SK-N-SH treated with all-trans-retinoic acid at 6 μM for 48 hours (cell line): ENCODE data around the gene ARHGAP30.

ENCODE experiments used
- ARNTL ChIP-seq: fragments of 450-650 bp; formaldehyde crosslinking; IDR thresholded peaks from 2 replicates; pipeline ENCODE4 v1.5.0; 2020; ENCODE audit warnings: low read depth, mild to moderate bottlenecking, moderate library complexity, borderline replicate concordance
- PPARA ChIP-seq: fragments of 250-450 bp; sonication (Bioruptor Pico); IDR thresholded peaks from 2 replicates; pipeline ENCODE4 v1.5.0; 2020; ENCODE audit warnings: mild to moderate bottlenecking, borderline replicate concordance
- RARB ChIP-seq: fragments of 250-450 bp; sonication (Bioruptor Pico); IDR thresholded peaks from 2 replicates; pipeline ENCODE4 v1.8.0; 2021; ENCODE audit warnings: mild to moderate bottlenecking, moderate library complexity
- TOX ChIP-seq: fragments of 250-450 bp; sonication (Bioruptor Pico); IDR thresholded peaks from 2 replicates; pipeline ENCODE4 v1.8.0; 2021; ENCODE audit warnings: mild to moderate bottlenecking, moderate library complexity, borderline replicate concordance
- ZFP3 ChIP-seq: fragments of 250-450 bp; sonication (Bioruptor Pico); IDR thresholded peaks from 2 replicates; pipeline ENCODE4 v1.5.0; 2020; ENCODE audit warnings: mild to moderate bottlenecking, moderate library complexity
- ZNF70 ChIP-seq: fragments of 450-650 bp; formaldehyde crosslinking; IDR thresholded peaks from 2 replicates; pipeline ENCODE4 v1.5.0; 2020; ENCODE audit warnings: mild to moderate bottlenecking, moderate library complexity
- TF ChIP-seq, protein P1 (sequence below): fragments of 250-450 bp; sonication (Bioruptor Pico); IDR thresholded peaks from 2 replicates; pipeline ENCODE4 v1.5.1; 2021; ENCODE audit warnings: mild to moderate bottlenecking, moderate library complexity
- TF ChIP-seq, protein P2 (sequence below): fragments of 250-450 bp; sonication (Bioruptor Pico); IDR thresholded peaks from 2 replicates; pipeline ENCODE4 v1.8.0; 2020; ENCODE audit warnings: mild to moderate bottlenecking, moderate library complexity, borderline replicate concordance
- TF ChIP-seq, protein P3 (sequence below): fragments of 250-450 bp; sonication (Bioruptor Pico); IDR thresholded peaks from 2 replicates; pipeline ENCODE4 v1.5.1; 2020; ENCODE audit warnings: low read depth, mild to moderate bottlenecking, moderate library complexity

DNA sequence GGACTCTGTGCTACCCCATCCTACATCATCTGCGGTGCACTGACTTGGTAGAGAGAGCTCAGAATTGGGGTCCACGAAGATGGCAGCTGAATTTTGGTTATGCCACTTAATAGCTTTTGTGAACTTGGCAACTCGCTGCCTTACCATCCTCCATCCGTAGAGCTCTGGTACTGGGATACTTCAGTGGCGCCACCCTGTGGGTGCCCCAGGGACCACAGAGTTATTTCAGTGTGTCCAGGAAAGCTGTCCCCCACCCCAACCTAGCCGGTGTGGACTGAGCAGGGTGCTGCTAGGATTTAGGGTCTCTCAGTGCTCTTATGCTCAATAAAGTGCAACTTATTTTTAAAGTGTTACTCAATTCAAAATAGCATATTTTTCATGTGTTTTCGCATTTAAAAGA, 14.9 kb downstream of the ARHGAP30 start:
- TF ChIP-seq ZFP3 (CRISPR knock-in tag) (no peak), ARNTL (no peak), RARB (CRISPR knock-in tag) (no peak), TOX (CRISPR knock-in tag) (no peak), PPARA (CRISPR knock-in tag) (no peak), ZNF70 (CRISPR knock-in tag) (no peak)
- TF ChIP-seq, protein P1, sequence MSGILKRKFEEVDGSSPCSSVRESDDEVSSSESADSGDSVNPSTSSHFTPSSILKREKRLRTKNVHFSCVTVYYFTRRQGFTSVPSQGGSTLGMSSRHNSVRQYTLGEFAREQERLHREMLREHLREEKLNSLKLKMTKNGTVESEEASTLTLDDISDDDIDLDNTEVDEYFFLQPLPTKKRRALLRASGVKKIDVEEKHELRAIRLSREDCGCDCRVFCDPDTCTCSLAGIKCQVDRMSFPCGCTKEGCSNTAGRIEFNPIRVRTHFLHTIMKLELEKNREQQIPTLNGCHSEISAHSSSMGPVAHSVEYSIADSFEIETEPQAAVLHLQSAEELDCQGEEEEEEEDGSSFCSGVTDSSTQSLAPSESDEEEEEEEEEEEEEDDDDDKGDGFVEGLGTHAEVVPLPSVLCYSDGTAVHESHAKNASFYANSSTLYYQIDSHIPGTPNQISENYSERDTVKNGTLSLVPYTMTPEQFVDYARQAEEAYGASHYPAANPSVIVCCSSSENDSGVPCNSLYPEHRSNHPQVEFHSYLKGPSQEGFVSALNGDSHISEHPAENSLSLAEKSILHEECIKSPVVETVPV (CRISPR knock-in tag), result no peak
- TF ChIP-seq, protein P2, sequence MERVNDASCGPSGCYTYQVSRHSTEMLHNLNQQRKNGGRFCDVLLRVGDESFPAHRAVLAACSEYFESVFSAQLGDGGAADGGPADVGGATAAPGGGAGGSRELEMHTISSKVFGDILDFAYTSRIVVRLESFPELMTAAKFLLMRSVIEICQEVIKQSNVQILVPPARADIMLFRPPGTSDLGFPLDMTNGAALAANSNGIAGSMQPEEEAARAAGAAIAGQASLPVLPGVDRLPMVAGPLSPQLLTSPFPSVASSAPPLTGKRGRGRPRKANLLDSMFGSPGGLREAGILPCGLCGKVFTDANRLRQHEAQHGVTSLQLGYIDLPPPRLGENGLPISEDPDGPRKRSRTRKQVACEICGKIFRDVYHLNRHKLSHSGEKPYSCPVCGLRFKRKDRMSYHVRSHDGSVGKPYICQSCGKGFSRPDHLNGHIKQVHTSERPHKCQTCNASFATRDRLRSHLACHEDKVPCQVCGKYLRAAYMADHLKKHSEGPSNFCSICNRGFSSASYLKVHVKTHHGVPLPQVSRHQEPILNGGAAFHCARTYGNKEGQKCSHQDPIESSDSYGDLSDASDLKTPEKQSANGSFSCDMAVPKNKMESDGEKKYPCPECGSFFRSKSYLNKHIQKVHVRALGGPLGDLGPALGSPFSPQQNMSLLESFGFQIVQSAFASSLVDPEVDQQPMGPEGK (CRISPR knock-in tag), result no peak
- TF ChIP-seq, protein P3, sequence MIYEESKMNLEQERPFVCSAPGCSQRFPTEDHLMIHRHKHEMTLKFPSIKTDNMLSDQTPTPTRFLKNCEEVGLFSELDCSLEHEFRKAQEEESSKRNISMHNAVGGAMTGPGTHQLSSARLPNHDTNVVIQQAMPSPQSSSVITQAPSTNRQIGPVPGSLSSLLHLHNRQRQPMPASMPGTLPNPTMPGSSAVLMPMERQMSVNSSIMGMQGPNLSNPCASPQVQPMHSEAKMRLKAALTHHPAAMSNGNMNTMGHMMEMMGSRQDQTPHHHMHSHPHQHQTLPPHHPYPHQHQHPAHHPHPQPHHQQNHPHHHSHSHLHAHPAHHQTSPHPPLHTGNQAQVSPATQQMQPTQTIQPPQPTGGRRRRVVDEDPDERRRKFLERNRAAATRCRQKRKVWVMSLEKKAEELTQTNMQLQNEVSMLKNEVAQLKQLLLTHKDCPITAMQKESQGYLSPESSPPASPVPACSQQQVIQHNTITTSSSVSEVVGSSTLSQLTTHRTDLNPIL (CRISPR knock-in tag), result no peak
